Stimulated activated naive CD4-positive, alpha-beta T cell (primary cell): Measurements from ENCODE around the gene CYP24A1.
A peak's percentile ranks its signal among the peaks of the same experiment; 100 is the strongest.

Experiments
- DNase-seq, 6 experiments: peaks; one replicate each; lab custom pipeline; 2025; lab: John Stamatoyannopoulos, UW

Gene CYP24A1

GRCh38 chr20:54203281-54203680 is 29.5 kb upstream of the CYP24A1 start:
- DNase-seq = no peak

GRCh38 chr20:54201268-54201846 is 27.6 kb upstream of the CYP24A1 start:
- no peak for DNase-seq

DNA sequence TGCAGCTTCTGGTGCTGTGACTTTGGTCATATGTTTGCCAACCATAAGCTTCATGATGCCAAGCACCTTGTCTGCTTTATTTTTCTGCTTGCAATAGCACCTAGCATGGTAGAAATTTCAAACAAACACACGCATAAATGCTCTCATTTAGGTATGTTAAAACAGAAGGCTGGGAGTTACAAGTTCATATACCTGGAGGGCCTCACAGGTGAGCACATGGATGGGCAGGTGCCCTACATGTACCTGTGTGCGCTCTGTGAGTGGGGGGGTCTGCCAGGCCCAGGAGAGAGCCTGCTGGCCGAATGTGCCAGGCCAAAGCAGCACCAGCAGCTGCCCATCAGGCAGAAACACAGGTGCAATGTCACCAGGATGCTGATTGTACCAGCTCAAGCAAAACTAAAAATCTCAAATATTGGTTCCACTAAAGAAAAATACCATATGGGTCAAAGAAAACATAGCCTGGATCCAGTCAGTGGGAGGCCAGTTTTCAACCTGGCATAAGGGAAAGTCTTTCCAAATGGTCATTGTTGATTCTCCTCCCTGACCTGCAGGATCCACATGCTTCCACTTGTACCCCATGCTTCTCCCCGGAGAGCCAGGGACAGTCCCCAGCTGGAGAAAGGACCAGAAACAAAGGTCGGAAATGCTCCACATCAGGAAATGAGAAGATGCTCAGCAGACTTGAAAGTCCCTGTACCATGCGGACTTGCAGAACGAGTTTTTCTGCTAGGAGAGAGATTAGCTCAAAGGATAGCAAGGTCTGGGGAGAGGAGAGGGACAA is 26.9 kb upstream of the CYP24A1 start:
- DNase-seq = no peak

DNA sequence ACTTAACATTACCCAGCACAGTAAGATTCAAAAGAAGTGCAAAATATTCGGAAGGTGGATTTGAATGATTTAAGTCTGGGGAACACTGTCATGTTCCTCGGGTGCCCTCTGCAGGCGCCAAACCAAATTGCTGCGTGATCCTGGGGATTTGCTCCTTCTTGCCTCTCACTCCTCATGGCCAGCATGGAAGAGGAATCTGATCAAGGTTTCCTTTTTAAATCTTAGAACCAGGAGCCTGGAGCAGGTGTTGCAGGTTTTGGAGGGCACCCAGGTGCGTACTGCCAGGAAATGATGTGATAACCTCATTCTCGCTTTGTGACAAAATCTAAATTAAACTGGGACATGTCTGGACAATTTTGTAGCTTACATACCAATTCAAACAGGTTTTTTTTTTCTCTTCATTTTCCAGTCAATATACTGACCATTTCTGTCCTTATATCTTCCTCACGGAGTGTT is 26.0 kb upstream of the CYP24A1 start:
- DNase-seq = peak; percentile 26 to 65 (median 48)

DNA sequence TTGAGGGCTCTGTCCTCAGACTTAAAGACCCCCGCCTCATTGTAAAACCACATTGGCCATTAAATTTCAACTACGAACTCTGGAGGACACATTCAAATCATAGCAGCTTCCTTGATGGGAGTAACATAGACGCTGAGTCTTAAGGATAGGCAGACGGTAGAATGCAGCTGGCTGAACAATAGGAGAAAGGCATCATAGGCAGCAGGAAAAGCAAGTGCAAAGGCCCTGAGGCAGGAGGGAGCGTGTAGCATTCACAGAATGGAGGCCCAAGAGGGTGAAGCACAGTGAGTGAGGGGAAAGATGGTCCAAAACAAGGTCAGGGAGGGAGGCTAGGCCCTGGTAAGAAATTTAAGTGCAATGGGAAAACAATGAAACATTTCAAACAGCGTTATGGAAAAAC is 25.5 kb upstream of the CYP24A1 start:
- DNase-seq = no peak

GRCh38 chr20:54197621-54198604 is 24.1 kb upstream of the CYP24A1 start:
- no peak for DNase-seq

DNA sequence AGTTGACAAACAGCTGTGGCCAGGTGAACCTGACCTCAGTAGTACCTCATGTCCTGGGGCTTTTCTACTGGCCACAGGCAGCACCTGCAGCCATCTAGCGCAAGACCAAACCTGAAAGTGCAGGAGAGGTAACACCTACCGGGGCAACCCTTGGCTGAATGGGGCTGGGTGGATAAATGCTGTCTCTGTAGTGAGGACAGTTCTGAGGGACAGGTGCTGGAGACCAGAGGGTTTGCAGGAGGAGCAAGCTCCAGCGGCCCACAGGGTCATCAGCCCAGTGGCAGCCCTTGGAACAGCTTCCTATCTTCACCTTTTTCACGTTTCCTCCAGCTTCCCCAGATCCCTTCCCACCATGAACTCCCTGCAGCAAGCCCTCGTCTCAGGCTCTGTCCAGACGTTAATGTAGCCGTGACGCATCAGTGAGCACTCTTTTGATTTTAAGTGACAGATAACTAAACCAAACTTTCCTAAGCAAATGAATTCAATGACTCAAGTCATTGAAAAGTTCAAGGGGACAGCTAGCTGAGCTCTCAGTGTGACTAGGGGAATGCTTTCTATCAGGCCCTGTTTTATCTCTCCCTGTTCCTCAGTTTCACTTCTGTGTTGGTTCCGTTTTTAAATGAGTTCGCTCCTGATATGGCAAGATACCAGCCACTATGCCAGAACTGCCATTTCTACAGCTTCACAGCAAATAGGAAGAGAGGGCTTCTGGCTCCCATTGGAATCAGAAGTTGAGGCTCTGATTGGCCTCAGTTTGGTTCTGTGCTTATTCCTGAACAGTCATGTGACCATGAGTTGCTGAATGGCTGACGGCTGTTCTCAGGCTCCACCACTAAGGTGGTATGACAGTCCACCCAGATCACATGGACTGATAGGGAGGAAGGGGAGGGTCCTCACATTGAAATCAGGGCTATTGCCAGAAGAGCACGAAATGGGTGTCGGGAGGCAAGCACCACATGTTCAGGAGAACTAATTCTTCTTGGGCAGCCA is 22.0 kb upstream of the CYP24A1 start:
- DNase-seq = no peak

- DNase-seq = no peak
These were observed 21.1 kb upstream of the CYP24A1 start for GRCh38 chr20:54194724-54195438.

DNA sequence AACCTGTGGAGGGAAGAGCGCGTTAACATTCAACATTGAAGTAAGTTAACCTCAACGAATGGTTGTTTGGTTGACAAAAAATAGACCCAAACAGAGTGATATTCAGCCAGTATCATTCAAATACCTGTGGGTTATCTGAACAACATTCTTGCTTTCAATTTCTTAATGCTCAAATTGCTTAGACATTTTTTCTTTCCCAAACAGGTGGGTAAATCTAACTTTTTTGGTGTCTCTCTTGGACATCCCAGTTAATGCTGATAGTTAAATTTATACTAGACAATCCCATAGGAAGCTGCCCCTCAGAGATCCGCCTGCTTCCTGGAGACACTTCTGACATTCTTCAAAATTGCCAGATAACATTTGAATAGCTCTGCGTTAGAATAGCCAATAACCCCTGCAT is 20.0 kb upstream of the CYP24A1 start:
- DNase-seq = no peak

- DNase-seq = no peak
These were observed 16.4 kb upstream of the CYP24A1 start for GRCh38 chr20:54190217-54190616.

DNA sequence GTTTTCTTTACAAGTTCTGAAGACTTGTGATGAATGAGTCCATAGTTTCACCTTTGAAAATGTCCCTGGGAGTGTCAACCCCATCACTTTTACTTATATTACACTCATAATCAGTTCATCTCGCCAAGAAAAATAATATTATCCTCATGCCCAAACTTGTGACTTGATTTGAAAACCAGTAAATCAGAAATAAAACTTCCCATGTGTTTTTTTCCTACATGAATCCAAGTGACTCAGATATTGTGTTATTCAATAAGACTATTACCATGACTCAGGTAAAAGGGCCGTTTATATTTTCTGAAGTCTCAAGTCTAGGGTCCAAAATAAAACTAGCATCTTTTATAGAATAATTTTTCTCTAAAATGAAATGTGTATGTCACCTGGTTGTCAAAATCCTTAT is 15.8 kb upstream of the CYP24A1 start:
- no peak for DNase-seq

DNA sequence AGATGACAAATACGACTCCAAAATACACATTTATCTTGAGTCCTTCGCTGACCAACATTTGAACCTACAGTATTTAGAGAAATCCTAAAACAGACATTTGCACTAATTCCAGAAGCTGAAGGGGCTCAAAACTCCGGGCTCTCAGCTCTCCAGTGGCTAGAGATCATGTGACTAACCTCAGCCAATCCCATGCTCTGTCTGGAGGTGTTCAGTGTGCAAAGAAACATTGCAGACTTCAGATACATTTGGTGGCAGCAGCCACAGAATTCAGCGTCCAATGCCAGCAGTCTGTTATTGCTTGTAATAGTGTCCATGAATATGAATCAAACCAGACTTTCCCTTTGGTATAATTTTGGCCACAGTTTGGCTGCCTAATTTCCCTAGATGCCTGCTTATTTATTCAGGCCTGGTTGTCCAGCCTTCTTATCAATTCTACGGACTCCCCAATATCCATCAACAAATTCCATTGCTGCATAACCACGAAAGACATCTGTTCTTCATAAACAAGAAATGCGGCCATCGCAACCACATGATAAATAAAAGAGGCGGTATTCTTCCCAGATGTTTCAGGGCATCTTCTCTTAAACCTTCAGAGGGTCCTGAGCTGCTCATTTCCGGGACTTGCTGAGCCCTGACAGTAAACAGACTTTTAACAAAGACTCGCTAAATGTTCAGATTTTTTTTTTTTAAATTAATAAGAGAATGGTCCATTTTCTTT is 14.5 kb upstream of the CYP24A1 start:
- no peak for DNase-seq

DNA sequence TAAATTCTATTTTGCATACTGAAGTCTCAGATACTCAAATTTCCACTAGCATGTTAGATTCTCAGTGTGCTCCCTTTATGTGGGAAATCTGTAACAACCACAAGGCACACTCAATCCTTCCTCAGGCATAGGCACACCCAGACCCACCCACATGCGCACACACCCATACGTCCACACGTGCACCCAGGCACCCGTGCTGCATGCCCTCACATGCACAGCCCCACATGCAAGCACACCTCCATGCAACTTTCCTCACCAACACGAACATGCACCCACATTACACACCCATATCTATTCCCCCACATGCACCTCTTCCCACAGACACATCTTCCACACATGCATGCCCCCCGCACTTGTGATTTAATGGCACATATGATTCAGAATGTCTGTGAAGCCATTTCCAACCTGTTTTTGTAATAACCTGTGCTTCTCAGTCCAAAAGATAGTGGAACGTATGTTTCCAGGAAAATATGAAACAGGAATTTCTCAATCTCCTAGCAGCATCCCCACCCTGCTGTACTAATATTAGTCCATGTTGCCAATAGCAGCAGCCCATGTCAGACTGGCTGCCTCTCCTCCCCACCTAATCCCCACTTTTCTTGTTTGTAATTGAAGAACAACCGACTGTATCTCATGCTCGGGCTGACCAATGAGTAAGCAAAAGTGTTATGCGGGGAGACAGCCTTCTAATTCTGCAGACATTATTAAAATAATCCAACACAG is 11.3 kb upstream of the CYP24A1 start:
- no peak for DNase-seq

DNA sequence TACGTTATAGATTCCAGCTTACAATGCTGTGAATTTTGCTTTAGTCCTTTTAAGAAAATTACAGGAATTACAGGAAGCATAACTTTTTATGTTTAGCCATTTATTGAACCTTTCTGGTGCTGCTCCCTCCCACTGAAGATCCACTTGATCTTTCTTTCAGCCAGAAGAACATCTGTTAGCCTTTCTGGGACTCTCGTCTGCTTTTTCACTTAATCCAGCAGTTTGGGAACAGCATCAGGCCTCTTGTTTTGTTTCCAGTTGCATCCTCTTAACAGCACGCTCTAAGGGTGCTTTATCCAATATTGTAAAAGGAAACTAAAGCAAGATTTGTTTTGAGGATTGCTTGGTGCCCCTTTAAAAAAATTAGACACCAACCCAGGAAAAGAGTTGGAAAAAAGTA is 10.3 kb upstream of the CYP24A1 start:
- DNase-seq = no peak

DNA sequence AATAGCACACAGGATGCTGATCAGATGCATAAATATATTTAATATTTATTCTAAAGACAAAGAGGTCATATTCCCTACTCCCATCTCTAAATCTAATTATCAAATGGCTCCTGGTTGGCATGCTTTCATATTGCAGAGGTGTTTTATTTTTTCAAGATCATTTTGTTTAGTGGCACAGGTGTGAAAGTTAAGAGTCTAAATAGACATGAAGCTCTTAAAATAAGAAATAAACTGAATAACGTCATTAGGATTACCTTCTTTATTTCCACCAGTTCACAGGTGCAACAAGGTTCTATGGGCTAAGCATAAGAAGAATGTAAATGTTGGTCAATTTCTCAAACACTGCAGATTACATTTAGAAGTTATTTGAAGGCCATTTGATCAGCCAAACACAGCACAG is 7.1 kb upstream of the CYP24A1 start:
- DNase-seq = no peak

- no peak for DNase-seq
These were observed 6.2 kb upstream of the CYP24A1 start for GRCh38 chr20:54179946-54180345.

GRCh38 chr20:54178256-54178655 is 4.5 kb upstream of the CYP24A1 start:
- no peak for DNase-seq

DNA sequence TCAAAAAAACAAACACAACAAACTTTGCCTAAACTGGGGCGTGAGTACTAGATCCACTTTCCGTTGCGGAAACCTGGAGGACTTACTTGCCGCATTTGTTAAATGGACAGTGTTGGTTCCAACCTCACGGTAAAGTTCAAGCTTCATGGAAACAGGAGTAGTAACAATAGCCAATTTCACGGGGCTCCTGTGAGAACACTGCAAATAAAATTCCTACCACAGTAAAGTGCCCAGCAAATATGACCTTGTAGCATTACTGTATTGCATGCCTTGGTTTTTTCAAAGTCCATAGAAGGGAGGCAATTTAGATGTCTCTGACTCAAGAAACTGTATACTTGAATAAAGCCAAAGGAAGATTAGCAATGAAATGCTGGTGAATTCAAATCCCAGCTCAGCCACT is 3.6 kb upstream of the CYP24A1 start:
- no peak for DNase-seq

- DNase-seq = no peak
These were observed 2.8 kb upstream of the CYP24A1 start for GRCh38 chr20:54176610-54177009.
